Right hindlimb (tissue), 1 donor: Measurements from ENCODE around the gene FH.

Source experiments
- DNase-seq: peaks from one replicate; pipeline ENCODE4 v3.0.0-alpha.2; 2018

The FH gene

DNA sequence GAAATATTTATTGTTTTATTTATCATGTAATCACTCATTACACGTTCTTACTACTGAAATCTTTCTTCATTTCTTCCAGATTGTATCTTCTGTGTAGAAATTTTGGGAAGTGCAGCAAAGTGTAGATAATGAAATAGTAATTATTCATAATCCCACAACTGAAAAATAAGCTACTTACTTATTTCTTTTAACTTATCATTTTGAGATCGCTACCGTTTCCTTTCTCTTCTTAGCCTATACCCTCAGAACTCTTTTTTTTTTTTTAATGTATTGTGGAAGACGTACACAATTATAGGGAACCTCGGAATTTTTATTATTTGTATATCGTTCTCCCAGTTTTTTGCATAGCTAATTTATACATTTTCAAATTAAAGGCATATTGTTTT is 518 bp upstream of the FH start:
- no peak for DNase-seq

DNA sequence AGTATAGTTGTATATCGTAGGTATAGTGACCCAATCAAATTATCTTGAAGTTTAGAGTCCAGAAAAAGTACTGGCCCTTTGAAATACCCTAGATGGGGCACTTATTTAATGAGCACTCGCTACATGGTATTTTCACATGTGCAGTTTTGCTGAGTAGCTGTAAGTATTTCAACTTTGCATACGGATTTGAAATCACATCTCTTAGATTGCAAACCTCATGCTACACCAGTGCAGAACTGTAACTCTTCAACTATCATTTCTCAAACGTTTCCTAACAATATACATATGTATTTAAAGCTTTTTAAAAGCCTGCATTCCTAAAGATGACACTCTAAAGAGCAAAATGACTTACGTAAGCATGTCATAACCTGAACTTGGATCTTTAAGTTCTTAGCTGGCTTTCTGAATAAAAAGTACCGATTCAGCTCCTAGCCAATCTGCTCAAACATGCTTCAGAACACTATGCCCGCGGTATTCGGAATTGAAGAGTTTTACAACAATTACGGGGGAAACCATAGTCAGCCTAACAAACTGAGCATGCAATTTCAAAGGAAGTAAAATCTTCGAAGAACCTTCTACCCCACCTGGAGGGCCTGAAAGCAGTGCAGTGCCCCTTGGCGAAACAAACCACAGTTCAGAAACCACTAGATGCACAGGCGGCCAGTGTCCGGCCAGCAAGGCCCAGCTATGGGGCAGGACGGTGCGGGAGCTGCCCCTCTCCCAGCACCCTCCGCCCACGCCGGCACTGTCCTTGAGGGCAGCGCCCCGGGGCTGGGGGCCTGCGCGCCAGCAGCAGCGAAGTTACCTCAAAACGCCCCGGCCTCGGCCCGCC is 863 bp downstream of the FH start:
- no peak for DNase-seq

DNA sequence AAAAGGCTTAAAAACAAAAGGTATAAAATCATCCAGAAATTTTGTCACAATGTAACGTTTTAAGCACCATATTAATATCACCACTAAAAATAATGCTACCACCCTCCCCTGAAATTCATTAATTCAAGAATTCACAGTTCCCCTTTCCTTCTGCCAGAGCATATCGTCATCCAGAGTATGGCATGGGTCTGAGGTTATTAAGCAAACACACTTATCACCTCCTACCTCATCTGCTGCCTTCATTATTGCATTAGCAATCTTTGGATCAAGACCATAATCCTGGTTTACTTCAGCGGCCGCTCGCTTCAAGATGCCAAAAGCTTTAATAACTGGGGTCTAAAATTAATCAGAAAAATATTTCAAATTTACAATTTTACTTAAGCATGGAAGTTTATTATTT is 6.2 kb downstream of the FH start:
- no peak for DNase-seq

DNA sequence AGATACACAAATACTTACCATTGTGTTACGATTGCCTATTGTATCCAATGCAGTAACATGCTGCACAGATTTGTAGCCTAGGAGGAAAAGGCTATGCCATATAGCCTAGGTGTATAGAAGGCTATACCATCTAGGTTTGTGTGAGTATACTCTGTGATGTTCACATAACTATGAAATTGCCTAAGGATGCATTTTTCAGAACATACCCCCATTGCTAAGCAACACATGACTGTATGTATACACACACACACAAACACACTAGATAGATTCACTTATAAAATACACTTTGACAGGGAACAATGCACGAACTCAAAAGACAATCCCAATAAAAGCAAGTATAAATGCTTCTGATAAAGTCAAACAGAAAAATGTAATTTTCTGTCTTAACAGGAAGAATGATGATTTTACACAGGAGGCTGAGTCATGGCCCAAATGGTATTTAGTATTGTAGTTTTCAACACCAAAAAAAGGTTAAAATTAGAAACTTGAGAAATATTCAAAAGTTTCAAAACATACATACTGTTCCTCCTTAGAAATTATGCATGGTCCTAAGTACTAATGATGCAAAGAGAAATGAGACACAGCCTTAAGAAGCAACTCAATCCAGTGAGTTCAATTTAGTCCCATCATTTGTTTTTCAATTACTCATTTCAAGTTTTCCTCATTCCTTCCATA is 12.2 kb downstream of the FH start:
- DNase-seq, result no peak

DNA sequence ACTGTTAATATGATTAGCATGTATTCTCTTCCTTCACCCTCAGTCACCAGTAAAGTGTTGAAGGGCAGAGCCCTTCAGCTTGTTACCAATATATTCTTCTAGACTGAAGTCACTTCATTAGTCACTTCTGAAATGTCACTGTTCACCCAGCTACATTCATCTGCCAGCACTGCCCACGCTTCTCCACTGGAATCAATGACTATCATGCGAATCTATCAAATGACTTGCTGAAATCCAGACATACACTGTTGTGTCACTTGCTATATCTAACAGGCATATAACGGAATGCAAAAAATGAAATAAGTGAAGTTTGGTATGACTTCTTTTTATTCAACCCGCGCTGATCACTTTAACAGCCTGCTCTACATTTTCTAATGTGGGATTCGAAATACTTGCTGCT is 16.1 kb downstream of the FH start:
- no peak for DNase-seq

DNA sequence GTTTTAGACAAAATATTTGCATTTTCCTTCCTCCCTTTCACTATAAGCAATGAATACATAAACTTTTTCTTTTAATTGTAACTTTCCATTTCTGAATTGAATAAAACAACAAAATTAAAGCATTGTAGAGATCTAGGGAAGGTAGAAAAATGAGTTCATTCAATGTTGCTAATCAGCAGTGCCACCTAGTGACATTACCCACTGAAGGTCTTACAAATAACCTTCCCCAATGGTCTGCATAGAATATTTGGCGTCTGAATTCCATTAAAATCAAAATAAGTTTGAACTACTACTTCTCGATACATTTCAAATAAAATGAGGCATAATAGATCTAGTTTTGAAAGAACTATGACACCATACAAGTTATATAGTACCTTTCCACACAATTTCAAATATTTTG is 19.6 kb downstream of the FH start:
- DNase-seq, result no peak

DNA sequence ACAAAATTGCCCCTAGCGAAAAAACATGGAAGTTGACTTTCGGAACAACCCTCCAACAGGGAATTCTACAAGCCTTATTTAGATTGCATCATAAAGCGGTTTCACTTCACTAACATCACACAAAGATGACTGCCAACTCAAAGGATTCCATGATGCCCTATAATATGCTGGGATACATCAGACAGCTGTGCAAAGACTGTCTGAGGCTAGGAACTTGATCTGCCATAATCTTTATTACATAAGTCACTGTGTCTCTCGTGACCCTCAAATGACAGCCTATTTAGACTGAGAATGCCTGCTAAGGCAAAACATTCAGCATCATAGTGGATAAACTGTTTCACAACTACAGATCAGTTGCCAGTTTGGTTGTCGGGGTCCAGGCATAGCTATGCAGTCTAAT is 23.8 kb downstream of the FH start:
- no peak for DNase-seq

DNA sequence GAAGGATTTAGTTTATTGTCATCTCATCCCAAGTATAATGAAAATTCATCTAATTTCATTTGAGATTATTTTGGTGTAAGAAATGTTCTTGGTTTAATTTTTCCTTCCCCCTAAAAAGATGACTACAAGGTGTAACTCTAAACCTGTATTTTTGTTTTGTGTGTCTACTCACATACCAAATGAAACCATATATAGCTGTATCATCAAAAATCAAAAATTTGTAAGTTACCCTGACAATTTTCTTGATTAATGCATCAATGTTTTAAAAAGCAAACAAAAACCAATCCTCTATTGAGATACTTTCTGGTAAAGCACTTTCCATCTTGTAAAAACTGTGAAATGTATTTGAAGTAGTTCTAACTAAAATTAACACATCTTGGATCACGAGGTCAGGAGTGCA is 30.8 kb downstream of the FH start:
- no peak for DNase-seq

DNA sequence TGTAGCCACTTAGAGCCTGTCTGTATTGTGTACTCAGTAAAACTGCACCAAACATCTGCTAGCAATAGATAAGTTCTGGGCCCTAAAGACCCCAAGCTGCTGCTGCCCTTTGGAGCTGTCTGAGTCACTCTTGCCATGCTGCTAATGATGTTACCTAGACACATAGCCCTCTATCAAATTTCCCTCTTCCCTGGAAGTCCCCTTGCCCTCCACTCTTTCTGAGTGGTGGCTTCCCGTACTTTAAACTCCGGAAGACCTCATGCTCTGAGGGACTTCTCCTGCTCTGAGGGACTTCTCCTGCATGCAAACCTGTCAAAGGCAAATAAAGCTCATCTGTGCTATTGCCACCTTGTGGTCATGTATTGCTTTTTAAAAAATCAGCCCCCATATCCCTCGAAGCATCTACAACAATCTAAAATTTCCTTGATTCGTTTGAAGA is 34.0 kb downstream of the FH start:
- no peak for DNase-seq

DNA sequence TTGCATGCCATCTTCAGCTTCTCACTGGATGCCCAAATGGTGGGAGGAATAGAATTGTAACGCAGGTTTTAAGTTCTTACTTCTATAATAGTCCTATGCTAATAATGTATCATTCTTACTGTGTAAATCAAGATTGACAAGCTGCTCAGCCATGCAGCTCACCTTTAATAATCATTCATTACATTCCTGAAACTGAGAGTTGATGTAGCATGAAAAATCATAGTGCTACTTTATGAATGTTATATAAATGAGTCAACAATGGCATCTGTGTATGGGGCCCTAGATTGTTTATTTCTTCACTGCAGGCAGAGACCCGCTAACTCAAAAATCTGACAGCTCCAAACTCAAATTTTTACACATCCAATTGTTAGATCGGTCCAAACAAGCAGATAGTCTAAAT is 34.4 kb downstream of the FH start:
- no peak for DNase-seq

DNA sequence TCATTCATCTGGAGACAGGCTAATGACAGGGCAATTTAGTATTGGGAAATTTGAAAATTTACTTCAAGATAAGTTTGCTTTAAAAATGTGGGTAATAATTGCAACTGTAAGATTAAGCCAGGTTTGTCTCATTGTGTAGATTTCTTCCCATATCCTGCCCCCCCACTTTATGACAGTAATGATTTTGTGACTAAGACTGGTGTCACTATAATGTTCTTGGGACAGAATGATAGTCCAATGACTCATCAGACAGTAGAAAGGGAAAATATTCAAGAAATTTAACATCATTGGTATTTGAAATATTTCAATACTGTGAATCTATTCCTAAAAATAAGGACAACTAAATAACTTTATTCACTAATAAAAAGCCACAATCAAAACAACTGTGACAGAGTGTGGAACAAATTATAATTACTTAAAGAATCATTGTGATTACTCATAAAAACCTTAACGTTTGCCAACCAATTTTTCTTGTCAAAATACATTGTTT is 36.7 kb downstream of the FH start:
- no peak for DNase-seq

DNA sequence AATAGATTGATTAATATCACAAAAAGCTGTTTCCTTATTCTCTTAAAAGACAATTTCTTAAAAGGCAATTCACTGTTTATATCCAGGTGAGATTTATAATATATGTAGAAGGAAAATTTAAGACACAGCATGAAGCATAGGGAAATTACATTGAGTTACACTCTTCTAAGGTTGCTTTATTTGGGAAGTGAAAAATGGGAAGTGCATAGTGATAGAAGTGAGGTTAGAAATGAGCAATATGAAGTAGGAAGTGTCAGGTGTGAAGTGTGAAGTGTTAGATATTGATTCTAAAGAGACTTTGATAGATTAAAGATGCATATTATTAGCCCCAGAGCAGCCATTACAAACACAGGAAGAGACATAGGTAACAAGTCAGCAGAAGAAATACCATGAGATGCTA is 40.3 kb downstream of the FH start:
- DNase-seq, result no peak

DNA sequence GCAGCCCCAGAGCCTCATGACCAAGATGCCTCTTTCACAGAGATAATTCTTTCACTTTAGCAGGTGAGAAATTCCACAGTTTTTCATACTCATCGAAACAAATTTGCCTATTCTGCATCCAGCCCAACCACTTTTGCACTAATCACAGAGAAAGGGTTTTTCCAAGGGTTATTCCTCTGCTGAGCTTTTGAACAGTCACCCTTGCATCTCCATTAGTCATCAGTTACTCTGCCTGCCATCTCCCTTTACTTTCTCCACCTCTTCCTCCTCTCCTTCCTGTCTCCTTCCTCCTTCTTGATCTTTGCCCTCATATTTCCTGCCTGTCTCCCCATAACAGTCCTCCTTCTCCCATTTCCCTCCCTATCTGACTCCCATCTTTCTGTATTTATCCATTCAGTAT is 43.9 kb downstream of the FH start:
- no peak for DNase-seq

DNA sequence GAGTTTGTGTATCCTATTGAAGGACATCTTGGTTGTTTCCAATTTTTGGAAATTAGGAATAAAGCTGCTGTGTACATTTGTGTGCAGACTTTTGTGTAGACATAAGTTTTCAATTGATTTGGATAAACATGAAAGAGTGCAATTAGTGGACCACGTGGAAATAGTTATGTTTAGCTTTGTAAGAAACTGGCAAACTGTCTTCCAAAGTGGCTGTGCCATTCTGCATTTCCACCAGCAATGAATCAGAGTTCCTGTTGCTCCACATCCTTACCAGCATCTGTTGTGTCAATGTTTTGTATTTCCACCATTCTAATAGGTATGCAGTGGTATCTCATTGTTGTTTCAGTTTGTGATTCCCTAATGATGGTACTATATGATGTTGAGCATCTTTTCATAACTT is 46.5 kb downstream of the FH start:
- no peak for DNase-seq

DNA sequence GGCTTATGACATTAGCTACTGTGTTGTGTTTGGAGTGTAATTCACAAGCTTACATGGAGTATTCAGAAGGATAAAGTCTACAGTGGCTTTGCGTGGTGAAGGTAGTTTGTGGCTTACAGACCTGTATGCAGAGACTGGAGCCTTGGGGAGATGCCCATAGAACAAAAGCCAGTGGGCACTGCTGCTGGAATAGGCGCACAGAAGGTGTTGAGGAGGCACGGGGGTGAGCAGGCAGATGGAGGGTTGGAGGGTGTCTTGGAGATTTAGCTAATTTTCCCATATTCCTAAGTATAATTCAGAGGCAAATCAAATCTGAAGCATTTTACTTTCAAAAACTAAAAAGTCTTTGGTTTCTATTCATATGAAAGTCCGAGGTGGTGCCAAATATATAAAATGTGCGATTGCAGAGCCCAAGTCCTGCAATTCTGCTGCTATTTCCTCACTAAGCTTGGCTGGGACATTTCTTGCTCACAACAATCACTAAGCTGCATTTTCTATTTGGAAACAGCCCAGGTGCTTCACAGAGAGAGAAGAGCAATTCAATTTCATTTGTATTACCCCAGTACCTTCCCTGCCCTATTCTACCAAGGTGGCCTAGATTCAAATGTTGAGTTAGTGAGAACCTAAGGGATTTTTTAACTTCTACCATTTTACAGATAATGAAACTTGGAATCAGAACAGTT is 48.5 kb downstream of the FH start:
- DNase-seq, result no peak

DNA sequence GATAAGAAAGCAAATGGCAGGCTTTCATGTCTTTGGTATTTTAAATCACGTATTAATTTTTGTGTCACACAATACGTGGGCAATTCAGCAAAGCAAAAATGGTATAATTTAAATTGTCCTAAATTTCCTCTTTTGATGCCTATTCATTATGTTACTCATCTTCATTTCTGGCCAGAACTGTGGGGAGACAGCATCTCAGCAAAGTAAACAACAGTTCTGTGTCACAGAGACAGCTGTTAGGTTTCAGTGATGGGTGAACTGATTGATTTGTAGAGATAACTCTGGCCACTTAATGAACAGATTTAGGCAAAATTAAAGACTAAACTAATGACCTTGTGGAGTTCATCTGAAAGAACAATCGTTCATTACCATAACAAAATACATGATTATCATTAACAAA is 49.2 kb downstream of the FH start:
- no peak for DNase-seq

DNA sequence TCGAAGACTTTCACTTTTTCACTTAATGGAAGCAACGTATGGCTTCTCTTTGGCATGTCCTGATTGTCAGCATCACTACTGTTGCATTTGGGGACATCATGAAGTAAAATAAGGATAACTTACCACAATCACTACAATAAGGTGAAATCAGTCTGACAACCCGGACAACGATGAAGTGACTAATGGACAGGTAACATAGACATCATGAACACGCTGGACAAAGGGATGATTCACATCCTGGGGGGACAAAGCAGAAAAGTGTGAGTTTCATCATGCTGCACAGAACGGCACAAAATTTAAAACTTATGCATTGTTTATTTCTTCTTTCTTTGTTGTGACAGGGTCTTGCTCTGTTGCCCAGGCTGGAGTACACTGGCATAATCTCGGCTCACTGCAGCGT is 53.9 kb downstream of the FH start:
- DNase-seq, result no peak

DNA sequence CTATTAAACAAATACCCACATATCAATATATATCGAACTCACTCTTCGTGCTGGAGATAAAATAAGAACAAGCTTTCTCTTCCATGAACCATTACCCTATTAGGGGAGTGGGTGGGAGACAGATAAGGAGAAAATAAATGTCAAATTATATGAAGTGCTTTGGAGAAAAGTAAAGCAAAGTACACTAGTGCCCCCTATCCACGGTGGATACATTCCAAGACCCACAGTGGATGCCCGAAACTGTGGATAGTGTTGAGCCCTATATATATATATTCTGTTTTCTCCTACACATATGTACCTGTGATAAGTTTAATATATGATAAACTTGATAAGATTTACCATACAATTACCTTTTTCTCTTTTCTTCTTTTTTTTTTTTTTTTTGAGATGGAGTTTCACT is 54.6 kb downstream of the FH start:
- DNase-seq, result no peak

DNA sequence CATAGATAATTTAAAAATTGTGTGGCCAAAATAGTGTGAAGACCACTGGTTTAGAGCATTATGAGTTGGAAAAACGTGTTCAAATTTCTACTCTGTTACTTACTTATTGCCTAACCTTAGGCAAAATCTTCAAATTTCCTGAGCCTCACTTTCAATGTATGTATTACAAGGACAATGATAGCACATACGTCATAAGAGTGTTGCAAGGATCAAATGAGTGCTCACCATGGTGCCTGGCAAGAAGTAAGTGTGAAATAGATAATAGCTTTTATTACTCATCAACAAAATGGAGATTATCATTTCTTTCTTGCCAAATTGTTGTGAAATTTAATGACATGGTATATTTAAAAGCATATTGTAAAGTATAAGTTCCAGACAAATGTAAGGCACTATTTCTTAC is 57.2 kb downstream of the FH start:
- DNase-seq, result no peak

DNA sequence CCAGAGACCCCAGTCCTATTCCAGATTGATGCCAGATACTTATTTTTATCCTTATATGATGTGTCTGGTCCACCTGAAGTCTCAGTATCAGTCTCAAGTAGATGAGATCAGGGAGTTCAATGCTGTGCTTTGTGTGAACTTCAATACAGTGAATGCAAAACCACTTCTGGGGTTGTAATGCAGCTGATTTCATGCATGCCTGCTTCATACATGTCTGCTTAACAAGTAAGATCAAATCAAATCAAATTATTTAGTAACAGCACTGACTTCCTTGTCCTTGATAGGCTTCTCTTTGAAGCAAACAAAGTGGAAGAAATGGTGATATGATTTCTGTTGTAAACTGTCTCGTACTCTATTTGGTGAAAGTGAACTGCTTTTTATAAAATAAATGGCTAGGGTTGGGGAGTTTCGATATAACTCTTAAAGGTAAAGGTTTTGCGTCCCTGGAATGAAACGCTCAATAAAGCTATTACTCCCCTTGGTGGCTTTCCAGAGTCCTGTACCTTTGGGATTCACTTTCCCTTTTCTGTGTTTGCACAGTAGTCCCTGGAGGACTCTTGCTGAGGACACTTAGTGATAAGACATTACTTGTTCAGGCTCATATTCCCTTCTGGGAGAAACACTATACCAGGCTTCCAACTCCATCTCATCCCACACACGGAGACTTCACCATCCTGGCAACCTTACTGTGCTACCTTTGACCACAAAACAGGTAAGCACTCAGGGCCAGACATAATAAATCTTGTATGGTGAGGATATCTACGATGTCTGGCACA is 59.3 kb downstream of the FH start:
- no peak for DNase-seq

DNA sequence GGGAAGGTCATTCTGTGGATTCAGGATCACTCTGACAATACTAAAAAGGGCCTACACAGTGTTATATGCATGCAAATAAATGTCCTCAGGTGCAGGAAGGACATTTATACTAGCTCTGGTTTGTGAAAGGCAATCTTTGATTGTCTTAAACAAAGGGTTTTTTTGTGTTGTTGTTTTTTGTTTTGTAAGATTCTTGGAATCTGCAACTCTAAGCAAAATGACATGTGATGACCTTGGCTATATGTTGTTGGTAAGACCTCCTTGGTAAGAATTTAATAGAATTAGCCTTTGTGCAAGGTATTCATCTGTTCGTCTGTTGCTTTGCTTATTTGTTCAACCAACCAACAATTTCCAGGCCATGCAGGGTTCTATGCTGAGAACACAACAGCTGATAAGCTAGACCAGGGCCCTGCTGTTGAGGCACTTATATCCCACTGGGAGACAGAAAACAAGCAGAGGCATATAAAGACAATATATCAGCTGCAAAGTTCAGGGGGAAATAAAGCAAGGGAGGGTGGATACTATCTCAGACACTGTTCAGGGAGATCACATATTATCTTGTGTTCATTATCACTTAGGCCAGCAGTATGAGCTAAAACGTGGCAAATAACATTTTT is 60.3 kb downstream of the FH start:
- DNase-seq, result no peak

DNA sequence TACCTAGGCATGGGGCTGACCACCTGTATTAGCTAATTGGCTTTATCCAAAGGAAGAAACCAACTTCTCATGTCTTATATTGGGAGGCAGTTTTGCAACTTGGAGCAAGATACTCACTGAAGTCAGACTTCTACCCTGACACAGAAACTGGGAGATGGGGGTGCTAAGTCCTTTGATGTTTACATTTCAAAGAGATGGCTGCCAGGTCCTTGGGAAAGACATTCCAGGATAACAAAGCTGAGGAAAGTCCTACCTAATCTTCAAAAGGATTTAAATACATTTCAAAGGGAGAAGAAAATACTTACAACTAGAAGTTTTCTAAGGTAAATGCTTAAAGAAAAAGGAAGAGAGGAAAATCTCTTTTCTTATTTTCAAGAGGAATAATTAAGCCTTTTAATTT is 62.1 kb downstream of the FH start:
- no peak for DNase-seq

DNA sequence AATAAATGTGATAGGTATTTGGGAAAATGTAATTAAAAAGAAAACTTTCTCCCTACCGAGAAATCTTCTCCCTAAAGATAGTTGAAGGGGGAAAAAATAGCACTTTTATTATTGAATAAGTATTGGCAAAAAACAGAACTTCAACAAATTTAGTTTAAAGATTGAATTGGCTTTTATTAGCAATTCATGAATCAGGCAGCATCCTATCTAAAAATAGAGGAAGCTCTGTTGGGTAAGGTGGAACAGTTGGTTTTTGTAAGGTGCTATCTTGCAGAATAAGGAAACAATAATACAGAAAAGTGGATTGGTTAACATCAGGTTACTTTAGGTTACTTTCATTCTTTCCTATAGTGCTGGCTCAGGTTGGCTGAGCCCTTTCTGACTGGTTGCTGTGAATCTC is 62.8 kb downstream of the FH start:
- no peak for DNase-seq
